AG09319 (cell line): Measurements from ENCODE around the gene DNAJC1.

ENCODE experiments used
- DNase-seq: peaks from one replicate; pipeline ENCODE4 v3.0.0-alpha.2; 2010; ENCODE audit warnings: low read depth; ENCODE audit errors: extremely low read depth
- CTCF ChIP-seq: IDR thresholded peaks from 2 replicates; pipeline ENCODE4 v1.5.1; 2011; ENCODE audit warnings: low read depth, mild to moderate bottlenecking, inconsistent platforms, low read length, moderate library complexity

DNAJC1 gene

DNA sequence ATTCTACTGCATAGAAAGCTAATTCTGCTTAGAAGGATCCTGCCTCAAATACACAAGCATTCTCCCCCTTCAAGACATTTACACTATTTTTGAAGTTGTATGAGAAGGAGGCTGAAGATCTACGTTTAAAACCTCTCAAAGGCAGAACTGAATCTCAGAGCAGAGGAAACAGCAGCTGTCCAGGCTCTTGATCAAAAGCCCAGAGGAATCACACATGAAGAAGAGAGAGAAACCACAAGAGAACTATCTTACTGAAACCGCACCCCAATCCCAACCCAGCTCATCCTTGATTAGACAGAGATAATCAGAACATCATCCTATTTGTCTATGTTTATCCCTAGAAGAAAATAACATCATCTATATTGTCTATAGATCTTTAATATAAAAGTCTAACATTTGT lies 2.2 kb upstream of the DNAJC1 start:
- TF ChIP-seq CTCF = no peak
- DNase-seq = no peak

DNA sequence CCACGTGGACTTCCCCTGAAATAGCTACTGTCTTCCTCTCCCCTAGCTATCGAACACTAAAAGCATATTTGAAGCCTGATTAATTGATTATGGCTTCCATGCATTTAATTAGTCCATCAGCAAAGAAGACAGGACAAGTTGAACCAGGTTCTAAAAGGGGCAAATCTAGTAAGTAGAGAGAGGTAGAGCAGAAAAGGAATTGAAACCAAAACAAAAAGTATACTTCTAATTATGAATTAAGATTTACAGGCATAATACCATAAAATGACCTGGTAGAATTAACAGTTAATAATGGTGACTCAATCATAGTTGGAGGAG lies 393 bp upstream of the DNAJC1 start:
- DNase-seq = no peak
- TF ChIP-seq CTCF = no peak; the same call in 1 of the 2 replicates

GRCh38 chr10:22002591-22003176 lies 846 bp downstream of the DNAJC1 start:
- no peak for DNase-seq
- TF ChIP-seq CTCF = no peak

- no peak for DNase-seq
Measured at GRCh38 chr10:21995557-21995956, 8.0 kb downstream of the DNAJC1 start.

GRCh38 chr10:21993360-21994001 lies 10.0 kb downstream of the DNAJC1 start:
- DNase-seq = no peak
- TF ChIP-seq CTCF = peak; percentile 36

More at GRCh38 chr10:21995557-21995956, 8.0 kb downstream of the DNAJC1 start:
- no peak for TF ChIP-seq CTCF

DNA sequence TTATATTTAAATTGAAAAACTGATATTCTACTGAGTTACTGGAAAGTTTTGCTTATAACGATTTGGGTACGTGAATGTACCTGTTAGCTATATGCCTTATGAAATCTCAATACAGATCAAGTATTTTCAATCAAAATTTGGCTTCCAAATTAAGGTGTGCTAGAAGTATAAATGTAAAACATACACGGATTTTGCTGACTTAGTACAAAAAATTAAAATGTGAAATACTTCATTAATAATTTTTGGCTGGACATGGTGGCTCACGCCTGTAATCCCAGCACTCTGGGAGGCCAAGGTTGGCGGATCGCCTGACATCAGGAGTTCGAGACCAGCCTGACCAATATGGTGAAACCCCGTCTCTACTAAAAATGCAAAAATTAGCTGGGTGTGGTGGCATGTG lies 11.7 kb downstream of the DNAJC1 start:
- no peak for DNase-seq
- TF ChIP-seq CTCF = no peak

DNA sequence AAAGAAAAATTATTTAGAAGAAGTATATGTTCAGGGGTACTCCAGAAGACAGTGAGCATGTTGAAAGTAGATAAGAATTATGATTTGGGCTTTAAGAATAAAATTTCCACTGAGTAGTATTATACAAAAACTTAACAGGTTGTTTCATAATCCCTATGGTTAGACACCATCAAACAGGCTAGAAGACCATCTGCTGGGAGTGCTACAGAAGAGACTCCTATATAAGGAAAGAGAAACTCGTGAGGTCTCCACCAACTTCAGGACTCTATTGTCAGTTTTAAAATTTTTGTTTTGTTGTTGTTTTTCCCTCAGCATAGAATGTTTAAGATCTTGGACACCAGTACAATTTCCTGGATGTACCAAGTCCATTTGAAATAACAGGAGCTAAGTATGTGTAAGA lies 13.1 kb downstream of the DNAJC1 start:
- no peak for DNase-seq
- no peak for TF ChIP-seq CTCF
